ENCODE data around the gene OR10G8.

- TF ChIP-seq EP300 (IDR thresholded peaks at IDR 0.05) (no peak), CTCF (IDR thresholded peaks at IDR 0.05) (no peak)
These were observed 50.7 kb downstream of the OR10G8 start for GRCh38 chr11:124077266-124077665.
